ENCODE measurements around the gene USP34.

GRCh38 chr2:61176755-61177726, 293.8 kb downstream of the USP34 start:
- TF ChIP-seq, protein P1, sequence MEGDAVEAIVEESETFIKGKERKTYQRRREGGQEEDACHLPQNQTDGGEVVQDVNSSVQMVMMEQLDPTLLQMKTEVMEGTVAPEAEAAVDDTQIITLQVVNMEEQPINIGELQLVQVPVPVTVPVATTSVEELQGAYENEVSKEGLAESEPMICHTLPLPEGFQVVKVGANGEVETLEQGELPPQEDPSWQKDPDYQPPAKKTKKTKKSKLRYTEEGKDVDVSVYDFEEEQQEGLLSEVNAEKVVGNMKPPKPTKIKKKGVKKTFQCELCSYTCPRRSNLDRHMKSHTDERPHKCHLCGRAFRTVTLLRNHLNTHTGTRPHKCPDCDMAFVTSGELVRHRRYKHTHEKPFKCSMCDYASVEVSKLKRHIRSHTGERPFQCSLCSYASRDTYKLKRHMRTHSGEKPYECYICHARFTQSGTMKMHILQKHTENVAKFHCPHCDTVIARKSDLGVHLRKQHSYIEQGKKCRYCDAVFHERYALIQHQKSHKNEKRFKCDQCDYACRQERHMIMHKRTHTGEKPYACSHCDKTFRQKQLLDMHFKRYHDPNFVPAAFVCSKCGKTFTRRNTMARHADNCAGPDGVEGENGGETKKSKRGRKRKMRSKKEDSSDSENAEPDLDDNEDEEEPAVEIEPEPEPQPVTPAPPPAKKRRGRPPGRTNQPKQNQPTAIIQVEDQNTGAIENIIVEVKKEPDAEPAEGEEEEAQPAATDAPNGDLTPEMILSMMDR (IDR thresholded peaks at IDR 0.05) = peak in 2 of 3 experiments; percentile 3 to 5
- TF ChIP-seq POLR2A (IDR thresholded peaks at IDR 0.05) = peak; percentile 67
